ENCODE measurements around the gene CUX1. TPM values are rescaled to one million over a fixed set of nuclear protein-coding genes. Genes with fewer than 3 reads are reported as not detected.
"Not testable (repeated sequence)": the region's sequence is repeated elsewhere in the genome, so short reads cannot be mapped to it uniquely, and the experiment has no call there.

Gene CUX1
- total RNA-seq, 1 experiment from 2014 or later, result 47.6 TPM

DNA sequence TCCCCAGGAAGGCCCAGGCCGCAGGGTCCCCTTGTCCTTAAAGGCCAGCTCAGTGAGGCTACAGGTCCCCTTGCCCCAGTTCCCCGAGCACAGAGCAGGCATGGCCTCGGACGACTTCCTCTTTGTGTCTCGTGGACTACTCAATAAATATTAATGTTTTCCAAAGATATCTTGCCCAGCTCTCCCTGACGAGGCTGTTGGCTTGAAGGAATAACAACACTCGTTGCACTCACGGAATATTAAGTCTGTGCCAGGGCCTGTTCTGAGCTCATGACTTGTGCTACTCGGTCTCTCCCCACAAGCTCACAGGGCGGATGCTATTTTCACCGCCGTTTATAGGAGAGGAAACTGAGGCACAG is 68.2 kb downstream of the CUX1 start:
- Mint-ChIP-seq H3K27ac (ENCODE audit: low read depth, unreplicated experiment) (peak overlapping the region; percentile 99), H3K9me3 (ENCODE audit: unreplicated experiment) (peaks cover 7% of the 10 kb centered on the region), H3K4me3 (ENCODE audit: unreplicated experiment) (no peak overlapping the region), H3K36me3 (ENCODE audit: insufficient read depth, unreplicated experiment) (no peaks in the 10 kb centered on the region), H3K27me3 (ENCODE audit: insufficient read depth, unreplicated experiment) (no peaks in the 10 kb centered on the region), H3K4me1 (ENCODE audit: insufficient read depth, unreplicated experiment) (peaks cover 36% of the 10 kb centered on the region)
- CTCF ChIA-PET, result no interaction called here
- no TSS peak for BruUV-seq (replicated peaks)
- POLR2A ChIA-PET, result interaction anchor here (0.8 kb wide), 1 partner anchor 57 kb away, joined by 3 read pairs; no protein-coding TSS in a partner anchor
- no peak for DNase-seq (ENCODE audit: unreplicated experiment)
- intact Hi-C loops (cut with micrococcal nuclease), result no loop called here
- TF ChIP-seq, protein P1, sequence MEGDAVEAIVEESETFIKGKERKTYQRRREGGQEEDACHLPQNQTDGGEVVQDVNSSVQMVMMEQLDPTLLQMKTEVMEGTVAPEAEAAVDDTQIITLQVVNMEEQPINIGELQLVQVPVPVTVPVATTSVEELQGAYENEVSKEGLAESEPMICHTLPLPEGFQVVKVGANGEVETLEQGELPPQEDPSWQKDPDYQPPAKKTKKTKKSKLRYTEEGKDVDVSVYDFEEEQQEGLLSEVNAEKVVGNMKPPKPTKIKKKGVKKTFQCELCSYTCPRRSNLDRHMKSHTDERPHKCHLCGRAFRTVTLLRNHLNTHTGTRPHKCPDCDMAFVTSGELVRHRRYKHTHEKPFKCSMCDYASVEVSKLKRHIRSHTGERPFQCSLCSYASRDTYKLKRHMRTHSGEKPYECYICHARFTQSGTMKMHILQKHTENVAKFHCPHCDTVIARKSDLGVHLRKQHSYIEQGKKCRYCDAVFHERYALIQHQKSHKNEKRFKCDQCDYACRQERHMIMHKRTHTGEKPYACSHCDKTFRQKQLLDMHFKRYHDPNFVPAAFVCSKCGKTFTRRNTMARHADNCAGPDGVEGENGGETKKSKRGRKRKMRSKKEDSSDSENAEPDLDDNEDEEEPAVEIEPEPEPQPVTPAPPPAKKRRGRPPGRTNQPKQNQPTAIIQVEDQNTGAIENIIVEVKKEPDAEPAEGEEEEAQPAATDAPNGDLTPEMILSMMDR (IDR thresholded peaks at IDR 0.05; ENCODE audit: unreplicated experiment), result no peak

DNA sequence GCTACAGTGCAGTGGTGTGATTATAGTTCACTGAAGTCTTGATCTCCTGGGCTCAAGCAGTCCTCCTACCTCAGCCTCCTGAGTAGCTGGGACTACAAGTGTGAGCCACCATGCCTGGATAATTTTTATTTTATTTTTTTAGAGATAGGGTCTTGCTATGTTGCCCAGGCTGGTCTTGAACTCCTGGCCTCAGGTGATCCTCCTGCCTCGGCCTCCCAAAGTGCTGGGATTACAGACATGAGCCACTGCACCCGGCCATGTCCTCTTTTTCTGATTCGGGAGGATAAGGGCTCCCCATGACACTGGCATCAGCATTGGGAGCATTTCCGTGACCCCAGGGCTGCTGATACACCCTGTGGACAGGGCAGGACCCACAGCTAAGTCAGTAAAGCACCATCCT is 69.9 kb downstream of the CUX1 start:
- BruUV-seq (replicated peaks); H3K27me3 Mint-ChIP-seq (ENCODE audit: insufficient read depth, unreplicated experiment); intact Hi-C loops (cut with micrococcal nuclease); H3K9me3 Mint-ChIP-seq (ENCODE audit: unreplicated experiment); DNase-seq (ENCODE audit: unreplicated experiment); H3K27ac Mint-ChIP-seq (ENCODE audit: low read depth, unreplicated experiment); H3K36me3 Mint-ChIP-seq (ENCODE audit: insufficient read depth, unreplicated experiment); H3K4me3 Mint-ChIP-seq (ENCODE audit: unreplicated experiment): not testable (repeated sequence)
- CTCF ChIA-PET, result interaction anchor here (0.6 to 0.7 kb wide), 2 partner anchors 76 to 288 kb away, joined by 3 read pairs; no protein-coding TSS in a partner anchor
- H3K4me1 Mint-ChIP-seq (ENCODE audit: insufficient read depth, unreplicated experiment), result peaks cover 25% of the 10 kb centered on the region
- POLR2A ChIA-PET, result interaction anchor here (1.3 kb wide), 1 partner anchor 55 kb away, joined by 3 read pairs; no protein-coding TSS in a partner anchor

DNA sequence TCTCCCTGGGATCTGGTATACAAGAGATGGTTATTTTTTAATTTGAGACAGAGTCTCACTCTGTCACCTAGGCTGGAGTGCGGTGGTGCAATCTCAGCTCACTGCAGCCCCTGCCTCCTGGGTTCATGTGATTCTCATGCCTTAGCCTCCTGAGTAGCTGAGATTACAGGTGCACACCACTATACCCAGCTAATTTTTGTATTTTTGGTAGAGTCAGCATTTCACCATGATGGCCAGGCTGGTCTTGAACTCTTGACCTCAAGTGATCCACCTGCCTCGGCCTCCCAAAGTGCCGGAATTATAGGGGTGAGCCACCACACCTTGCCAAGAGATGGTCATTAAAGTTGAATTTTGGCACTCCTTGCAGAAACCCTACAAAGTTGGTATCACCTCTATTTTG is 71.1 kb downstream of the CUX1 start:
- BruUV-seq (replicated peaks); H3K4me3 Mint-ChIP-seq (ENCODE audit: unreplicated experiment); H3K27me3 Mint-ChIP-seq (ENCODE audit: insufficient read depth, unreplicated experiment); H3K36me3 Mint-ChIP-seq (ENCODE audit: insufficient read depth, unreplicated experiment); H3K9me3 Mint-ChIP-seq (ENCODE audit: unreplicated experiment); intact Hi-C loops (cut with micrococcal nuclease); CTCF ChIA-PET; DNase-seq (ENCODE audit: unreplicated experiment): not testable (repeated sequence)
- POLR2A ChIA-PET, result interaction anchor here (0.7 to 1.3 kb wide), 2 partner anchors 17 to 53 kb away, joined by 3 read pairs; no protein-coding TSS in a partner anchor
- Mint-ChIP-seq H3K4me1 (ENCODE audit: insufficient read depth, unreplicated experiment) (peaks cover 21% of the 10 kb centered on the region), H3K27ac (ENCODE audit: low read depth, unreplicated experiment) (peak overlapping the region; percentile 42)

DNA sequence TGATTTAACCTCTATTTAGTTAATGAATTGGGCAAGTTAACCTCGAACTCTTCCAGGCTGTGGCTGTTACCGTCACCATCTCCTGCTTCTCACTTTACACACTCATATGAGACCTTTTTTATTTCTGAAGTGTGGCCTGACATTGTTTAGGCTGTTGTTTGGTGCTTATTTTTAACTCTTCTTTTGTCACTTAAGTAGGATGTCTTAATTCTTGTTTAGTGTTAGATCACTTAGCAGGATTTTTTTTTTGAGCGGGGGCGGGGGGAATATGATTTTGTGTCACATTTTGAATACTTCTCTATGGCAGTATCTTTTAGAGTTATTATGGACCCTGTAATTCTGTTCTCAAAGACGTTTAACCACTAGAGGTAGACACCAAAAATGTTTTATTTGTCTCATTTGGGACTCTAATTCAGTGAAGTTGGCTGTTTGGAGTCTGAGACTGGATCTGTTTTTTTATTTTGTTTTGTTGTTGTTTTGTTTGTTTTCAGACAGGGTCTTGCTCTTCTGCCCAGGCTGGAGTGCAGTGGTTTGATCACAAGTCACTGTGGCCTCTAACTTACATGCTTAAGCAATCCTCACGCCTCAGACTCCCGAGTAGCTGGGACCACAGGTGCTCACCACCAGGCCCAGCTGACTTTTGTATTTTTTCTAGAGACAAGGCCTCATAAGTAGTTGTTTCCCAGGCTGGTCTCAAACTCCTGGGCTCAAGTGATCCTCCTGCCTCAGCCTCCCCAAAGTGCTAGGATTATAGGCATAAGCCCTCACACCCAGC is 73.5 kb downstream of the CUX1 start:
- intact Hi-C loops (cut with micrococcal nuclease), result no loop called here

More for the DNA sequence above, 73.5 kb downstream of the CUX1 start:
- no peak overlapping the region for H3K4me3 Mint-ChIP-seq (ENCODE audit: unreplicated experiment)
- POLR2A ChIA-PET, result no interaction called here
- no peak overlapping the region for H3K27ac Mint-ChIP-seq (ENCODE audit: low read depth, unreplicated experiment)
- no peaks in the 10 kb centered on the region for H3K27me3 Mint-ChIP-seq (ENCODE audit: insufficient read depth, unreplicated experiment)
- CTCF ChIA-PET, result no interaction called here
- H3K9me3 Mint-ChIP-seq (ENCODE audit: unreplicated experiment), result peaks cover 7% of the 10 kb centered on the region
- H3K36me3 Mint-ChIP-seq (ENCODE audit: insufficient read depth, unreplicated experiment), result no peaks in the 10 kb centered on the region
- TF ChIP-seq, protein P1 (IDR thresholded peaks at IDR 0.05; ENCODE audit: unreplicated experiment), result no peak
- BruUV-seq (replicated peaks), result no TSS peak
- peaks cover 11% of the 10 kb centered on the region for H3K4me1 Mint-ChIP-seq (ENCODE audit: insufficient read depth, unreplicated experiment)
- DNase-seq (ENCODE audit: unreplicated experiment), result no peak
